SKM-1 (cell line): ENCODE measurements around the gene ODF2.
A peak's percentile ranks its signal among the peaks of the same experiment; 100 is the strongest.
"Not testable (repeated sequence)": the region's sequence is repeated elsewhere in the genome, so short reads cannot be mapped to it uniquely, and the experiment has no call there.

Experiments
- DNase-seq: peaks from one replicate; lab custom pipeline; 2025; ENCODE audit not compliant: unreplicated experiment; lab: John Stamatoyannopoulos, UW

Gene ODF2

GRCh38 chr9:128455849-128456612 is at the start of gene ODF2:
TSS of gene ODF2 (plus strand) at chr9:128456006. CDS start at chr9:128456092, 86 bp downstream.
- peak; percentile 79 for DNase-seq

- no peak for DNase-seq
These were observed 48.9 kb upstream of the ODF2 start for GRCh38 chr9:128406848-128407391.

- DNase-seq, result no peak
These were observed 46.8 kb upstream of the ODF2 start for GRCh38 chr9:128408963-128409431.

GRCh38 chr9:128409450-128409849 is 46.4 kb upstream of the ODF2 start:
- no peak for DNase-seq

GRCh38 chr9:128409978-128410377 is 45.8 kb upstream of the ODF2 start:
- DNase-seq, result no peak

- DNase-seq, result no peak
These were observed 44.3 kb upstream of the ODF2 start for GRCh38 chr9:128411364-128412119.

- DNase-seq, result no peak
These were observed 43.6 kb upstream of the ODF2 start for GRCh38 chr9:128412120-128412790.

- not testable (repeated sequence) for DNase-seq
These were observed 42.1 kb upstream of the ODF2 start for GRCh38 chr9:128413728-128414127.

GRCh38 chr9:128414461-128414860 is 41.3 kb upstream of the ODF2 start:
- DNase-seq, result no peak

GRCh38 chr9:128415281-128415680 is 40.5 kb upstream of the ODF2 start:
- DNase-seq, result no peak

GRCh38 chr9:128416014-128416413 is 39.8 kb upstream of the ODF2 start:
- no peak for DNase-seq

- DNase-seq, result no peak
These were observed 39.3 kb upstream of the ODF2 start for GRCh38 chr9:128416432-128417019.

- no peak for DNase-seq
These were observed 36.5 kb upstream of the ODF2 start for GRCh38 chr9:128419061-128419925.

- peak; percentile 17 for DNase-seq
These were observed 35.7 kb upstream of the ODF2 start for GRCh38 chr9:128420060-128420650.

GRCh38 chr9:128420651-128421481 is 34.9 kb upstream of the ODF2 start, which contains the start of gene CERCAM:
TSS of gene CERCAM (plus strand) at chr9:128420857. CDS start at chr9:128420878, 21 bp downstream.
- DNase-seq, result peak; percentile 25

- no peak for DNase-seq
These were observed 34.3 kb upstream of the ODF2 start for GRCh38 chr9:128421482-128421996.

- not testable (repeated sequence) for DNase-seq
These were observed 33.6 kb upstream of the ODF2 start for GRCh38 chr9:128422022-128422782.

- no peak for DNase-seq
These were observed 33.0 kb upstream of the ODF2 start for GRCh38 chr9:128422783-128423150.
